ENCODE results near the gene GRM1.

Gene GRM1

GRCh38 chr6:146335336-146335735 is 306.5 kb downstream of the GRM1 start:
- no peak for DNase-seq (ENCODE audit: low spot score)

- DNase-seq (ENCODE audit: low spot score), result no peak
These were observed 307.3 kb downstream of the GRM1 start for GRCh38 chr6:146336191-146336590.

GRCh38 chr6:146337376-146337775 is 308.5 kb downstream of the GRM1 start:
- DNase-seq (ENCODE audit: low spot score), result no peak

- no peak for DNase-seq (ENCODE audit: low spot score)
These were observed 310.9 kb downstream of the GRM1 start for GRCh38 chr6:146339716-146340115.

GRCh38 chr6:146341493-146342230 is 312.8 kb downstream of the GRM1 start:
- no peak for DNase-seq (ENCODE audit: low spot score)

- DNase-seq (ENCODE audit: low spot score), result no peak
These were observed 316.7 kb downstream of the GRM1 start for GRCh38 chr6:146345598-146345997.

GRCh38 chr6:146347090-146347489 is 318.2 kb downstream of the GRM1 start:
- no peak for DNase-seq (ENCODE audit: low spot score)

- DNase-seq (ENCODE audit: low spot score), result no peak
These were observed 318.8 kb downstream of the GRM1 start for GRCh38 chr6:146347690-146348089.

- no peak for DNase-seq (ENCODE audit: low spot score)
These were observed 322.2 kb downstream of the GRM1 start for GRCh38 chr6:146351018-146351417.

- DNase-seq (ENCODE audit: low spot score), result no peak
These were observed 323.3 kb downstream of the GRM1 start for GRCh38 chr6:146352163-146352562.

- DNase-seq (ENCODE audit: low spot score), result no peak
These were observed 325.6 kb downstream of the GRM1 start for GRCh38 chr6:146354451-146354850.

GRCh38 chr6:146355521-146356100 is 326.7 kb downstream of the GRM1 start:
- no peak for DNase-seq (ENCODE audit: low spot score)

GRCh38 chr6:146357578-146358430 is 328.9 kb downstream of the GRM1 start:
- DNase-seq (ENCODE audit: low spot score), result no peak

GRCh38 chr6:146358431-146359046 is 329.7 kb downstream of the GRM1 start:
- DNase-seq (ENCODE audit: low spot score), result no peak

- no peak for DNase-seq (ENCODE audit: low spot score)
These were observed 330.3 kb downstream of the GRM1 start for GRCh38 chr6:146359131-146359530.

GRCh38 chr6:146361128-146361924 is 332.5 kb downstream of the GRM1 start:
- DNase-seq (ENCODE audit: low spot score), result no peak

GRCh38 chr6:146363838-146364607 is 335.2 kb downstream of the GRM1 start:
- no peak for DNase-seq (ENCODE audit: low spot score)

- no peak for DNase-seq (ENCODE audit: low spot score)
These were observed 336.1 kb downstream of the GRM1 start for GRCh38 chr6:146364816-146365594.

- no peak for DNase-seq (ENCODE audit: low spot score)
These were observed 338.2 kb downstream of the GRM1 start for GRCh38 chr6:146367061-146367460.

- no peak for DNase-seq (ENCODE audit: low spot score)
These were observed 341.0 kb downstream of the GRM1 start for GRCh38 chr6:146369866-146370265.
